Measurements from ENCODE around the gene SYNE2.

GRCh38 chr14:64248689-64249088, 395.9 kb downstream of the SYNE2 start:
- no peak for TF ChIP-seq HDAC2 (IDR thresholded peaks at IDR 0.05)
- no peak for TF ChIP-seq POLR2A (IDR thresholded peaks at IDR 0.05; ENCODE audit: low read depth, low read length)
- TF ChIP-seq NBN (IDR thresholded peaks at IDR 0.05): no peak
- TF ChIP-seq TCF7 (IDR thresholded peaks at IDR 0.05; ENCODE audit: borderline replicate concordance): no peak
- TF ChIP-seq SRF (IDR thresholded peaks at IDR 0.05; ENCODE audit: low read depth in 2 of 2, low read length in 2 of 2): no peak
- no peak for TF ChIP-seq CTCF (IDR thresholded peaks at IDR 0.05 in 2 of 3, conservative IDR thresholded peaks at IDR 0.05 in 1 of 3; ENCODE audit: control insufficient read depth in 2 of 3, extremely low read depth in 1 of 3, insufficient read depth in 1 of 3, low read depth in 3 of 3, low read length in 3 of 3)
- TF ChIP-seq CHD4 (IDR thresholded peaks at IDR 0.05): no peak
- no peak for TF ChIP-seq TBL1XR1 (IDR thresholded peaks at IDR 0.05; ENCODE audit: low read depth, low read length)
- TF ChIP-seq EP300 (IDR thresholded peaks at IDR 0.05; ENCODE audit: borderline replicate concordance in 1 of 2, control insufficient read depth in 1 of 2, low read depth in 2 of 2, low read length in 2 of 2): no peak
